ENCODE measurements around the gene LPXN.
A peak's percentile ranks its signal among the peaks of the same experiment; 100 is the strongest.
"Not testable (repeated sequence)": the region's sequence is repeated elsewhere in the genome, so short reads cannot be mapped to it uniquely, and the experiment has no call there.

LPXN gene

DNA sequence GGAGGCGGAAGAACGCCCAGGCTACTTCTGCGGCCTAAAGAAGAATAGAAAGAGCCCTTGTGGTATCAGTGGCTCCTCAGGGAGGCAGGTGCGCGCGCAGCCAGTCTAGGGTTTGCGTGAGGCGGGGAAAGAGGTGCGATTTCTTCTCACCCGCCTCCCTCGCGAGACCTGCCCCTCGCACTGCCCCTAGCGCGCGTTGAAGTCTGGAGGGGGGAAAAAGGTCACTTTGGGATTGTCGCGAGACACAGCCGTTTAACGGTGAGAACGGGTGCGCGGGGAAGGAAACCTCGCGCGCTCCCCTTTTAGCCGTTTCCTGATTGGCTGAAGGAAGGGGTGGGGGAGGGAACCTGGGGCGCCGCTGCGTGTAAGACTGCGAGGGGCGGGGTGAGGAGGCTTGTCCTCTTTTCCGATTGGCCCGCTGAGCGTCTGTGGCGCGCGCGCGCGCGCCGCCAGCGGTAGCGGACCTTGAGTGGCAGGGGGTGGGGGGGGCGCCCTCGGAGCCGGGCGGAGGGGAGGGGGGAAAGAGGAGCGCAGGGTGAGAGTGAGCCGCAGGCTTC, 3.1 kb upstream of the LPXN start, which contains the start of gene ZFP91:
TSS of gene ZFP91 (plus strand) at position 429 of the 557 bp plus-strand sequence. CDS start 219 bp downstream, outside the sequence.
- peak; percentile 98 to 99 (median 99) for DNase-seq

DNA sequence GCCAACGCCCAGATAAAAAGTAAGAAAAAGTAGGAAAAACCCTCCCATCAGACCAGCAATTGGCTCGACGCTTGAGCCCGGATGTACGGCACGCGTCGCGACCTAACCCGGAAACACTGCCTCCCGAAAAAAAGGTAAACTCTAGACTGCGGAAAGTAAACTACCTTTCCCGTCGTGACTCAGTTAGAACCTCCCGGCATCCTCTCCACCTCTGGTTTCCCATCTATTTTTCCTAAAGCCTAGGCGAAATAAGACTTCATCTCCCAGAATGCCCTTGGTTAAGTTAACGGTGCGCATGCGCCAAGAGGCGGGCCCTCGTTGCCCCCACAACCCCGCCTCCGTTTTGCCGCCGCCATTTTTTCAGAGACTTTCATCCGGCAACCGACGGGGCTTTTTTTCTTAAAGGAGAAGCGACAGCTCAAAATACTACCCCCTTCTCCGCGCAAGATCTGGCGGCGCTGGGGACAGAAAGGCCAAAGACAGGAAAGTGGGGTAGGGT, 2.5 kb upstream of the LPXN start:
- peak; percentile 96 to 99 (median 97) for DNase-seq

DNA sequence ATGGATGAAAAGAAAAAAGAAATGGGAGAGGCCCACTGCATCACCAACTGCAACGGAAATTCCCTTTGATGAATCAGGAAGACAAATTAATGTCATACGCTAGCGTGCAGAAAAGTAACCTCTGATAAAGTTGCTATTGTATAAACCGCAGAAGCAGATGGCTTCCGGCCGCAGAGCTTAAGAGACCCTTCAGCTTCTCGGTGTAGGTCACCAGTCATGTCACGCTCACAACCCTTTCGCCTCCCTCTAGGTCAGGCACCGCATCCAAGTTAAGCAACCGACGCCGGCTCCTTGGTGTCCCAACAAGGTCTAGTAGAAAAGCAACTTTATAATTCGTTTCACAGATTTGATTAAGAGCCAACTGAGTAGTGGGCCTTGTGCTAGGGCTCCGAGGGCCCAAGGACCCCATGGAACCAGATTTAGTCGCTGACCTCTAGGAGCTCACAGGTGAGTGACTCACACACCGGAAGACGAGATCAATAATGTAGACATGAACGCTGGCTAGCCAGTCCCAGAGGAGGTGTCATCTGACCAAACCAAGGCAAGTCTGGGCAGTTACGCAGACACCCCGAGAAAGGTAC, 2.0 kb upstream of the LPXN start:
- DNase-seq = peak; percentile 91 to 98 (median 95)

DNA sequence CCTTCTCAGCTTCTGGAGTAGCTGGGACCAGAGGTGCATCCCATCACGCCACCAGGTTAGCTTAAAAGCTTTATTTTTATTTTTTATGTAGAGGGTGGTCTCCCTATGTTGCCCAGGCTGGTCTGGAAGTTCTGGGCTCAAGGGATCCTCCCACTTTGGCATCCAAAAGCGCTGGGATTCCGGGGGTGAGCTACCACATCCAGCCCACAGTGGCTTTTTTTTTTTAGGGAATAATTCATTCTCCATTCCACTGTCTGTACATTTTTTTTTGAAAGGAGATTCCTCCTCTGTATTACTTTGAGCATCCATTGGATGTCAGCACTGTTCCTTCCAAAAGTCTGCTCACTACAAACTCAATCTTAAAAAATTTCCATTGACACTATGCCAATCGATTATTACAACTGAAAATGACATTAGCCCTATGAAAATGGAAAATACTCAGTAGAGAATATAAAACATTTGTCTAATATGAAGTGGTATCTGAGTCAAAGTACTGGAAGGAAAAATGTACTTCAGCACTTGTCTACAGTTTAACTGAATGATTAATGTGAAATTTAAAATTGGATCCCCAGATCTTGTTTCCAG, 1.3 kb upstream of the LPXN start:
- DNase-seq = peak; percentile 25 to 62 (median 53)

DNA sequence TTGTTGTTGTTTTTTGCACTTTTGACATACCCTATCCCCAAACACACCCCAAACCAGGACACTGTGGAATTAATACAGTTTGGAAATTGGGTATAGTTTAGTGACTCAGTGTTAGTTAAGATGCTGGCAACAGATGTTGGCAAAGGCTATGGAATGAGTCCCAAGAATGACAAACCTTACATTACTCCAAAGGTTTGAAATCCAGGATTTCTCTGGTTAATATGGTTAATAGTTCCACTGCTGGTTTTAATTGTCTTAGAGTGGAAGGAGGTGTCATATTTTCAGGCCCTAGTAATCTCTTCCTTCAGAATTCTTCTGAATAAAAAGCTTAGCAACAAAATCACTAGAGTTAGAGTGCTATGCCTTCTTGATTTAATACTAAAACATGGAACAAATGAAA, 775 bp downstream of the LPXN start:
- DNase-seq = peak; percentile 15 to 49 (median 44)

DNA sequence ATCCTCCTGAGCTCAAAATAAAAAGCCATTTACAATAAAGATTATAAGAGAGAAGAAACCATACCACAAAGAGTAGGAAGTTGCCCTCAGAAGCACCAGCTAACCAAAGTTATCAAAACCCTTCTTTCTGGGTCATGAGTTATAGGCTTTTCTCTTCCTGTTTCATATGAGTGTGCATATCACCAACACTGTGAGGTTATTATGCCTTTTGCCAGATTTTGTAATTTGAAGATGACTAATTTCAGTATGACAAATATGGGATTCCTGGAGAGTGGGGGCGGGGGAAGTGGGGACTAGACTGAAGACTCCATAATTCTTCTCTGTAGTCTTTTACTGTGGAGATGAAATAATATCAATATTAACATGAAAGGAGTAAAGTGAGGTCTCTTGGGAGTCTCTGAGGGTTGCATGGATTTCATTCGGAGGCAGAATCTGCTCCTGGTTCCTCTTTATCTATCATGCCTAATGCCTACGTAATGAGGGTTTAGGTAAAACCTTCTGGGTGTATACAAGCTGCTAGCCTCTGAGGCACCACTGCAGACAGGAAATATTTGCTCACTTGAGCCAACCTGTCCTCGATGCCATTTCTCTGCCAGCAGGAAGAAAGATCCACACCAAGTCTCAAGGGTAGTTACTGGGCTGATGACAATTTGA, 2.1 kb downstream of the LPXN start:
- peak; percentile 92 to 98 (median 96) for DNase-seq

DNA sequence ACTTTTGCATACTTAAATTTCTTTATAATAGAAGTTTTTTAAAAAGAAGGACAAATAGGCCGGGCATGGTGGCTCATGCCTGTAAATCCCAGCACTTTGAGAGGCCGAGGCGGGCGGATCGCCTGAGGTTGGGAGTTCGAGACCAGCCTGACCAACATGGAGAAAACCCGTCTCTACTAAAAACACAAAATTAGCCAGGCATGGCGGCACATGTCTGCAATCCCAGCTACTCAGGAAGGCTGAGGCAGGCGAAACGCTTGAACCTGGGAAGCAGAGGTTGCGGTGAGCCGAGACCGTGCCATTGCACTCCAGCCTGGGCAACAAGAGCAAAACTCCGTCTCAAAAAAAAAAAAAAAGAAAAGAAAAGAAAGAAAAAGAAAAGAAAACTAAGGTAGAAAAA, 2.8 kb downstream of the LPXN start:
- DNase-seq = not testable (repeated sequence)

DNA sequence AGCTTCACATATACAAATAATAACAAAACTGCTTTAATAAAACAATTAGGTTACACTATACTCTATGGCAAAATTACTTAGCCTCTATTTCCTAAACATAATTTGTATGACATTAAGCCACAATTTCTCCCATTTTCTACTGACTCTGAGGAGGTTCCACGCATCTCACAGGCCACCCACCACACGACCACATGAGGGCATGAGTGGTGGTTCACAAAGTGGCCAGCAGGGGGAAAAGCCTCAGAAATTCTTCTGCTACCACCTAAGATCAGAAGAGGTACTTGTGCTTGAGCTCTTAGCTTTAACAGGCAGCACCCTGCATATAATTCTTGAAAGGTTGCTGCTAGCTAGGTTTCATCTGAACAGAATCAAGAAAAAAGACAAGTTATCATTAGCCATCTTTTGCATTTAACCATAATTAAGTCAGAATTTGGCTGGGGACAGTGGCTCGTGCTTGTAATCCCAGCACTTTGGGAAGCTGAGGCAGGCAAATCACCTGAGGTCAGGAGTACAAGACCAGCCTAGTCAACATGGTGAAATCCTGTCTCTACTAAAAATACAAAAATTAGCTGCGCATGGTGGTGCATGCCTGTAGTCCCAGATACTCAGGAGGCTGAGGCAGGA, 7.7 kb downstream of the LPXN start:
- peak; percentile 79 to 82 (median 79) for DNase-seq

DNA sequence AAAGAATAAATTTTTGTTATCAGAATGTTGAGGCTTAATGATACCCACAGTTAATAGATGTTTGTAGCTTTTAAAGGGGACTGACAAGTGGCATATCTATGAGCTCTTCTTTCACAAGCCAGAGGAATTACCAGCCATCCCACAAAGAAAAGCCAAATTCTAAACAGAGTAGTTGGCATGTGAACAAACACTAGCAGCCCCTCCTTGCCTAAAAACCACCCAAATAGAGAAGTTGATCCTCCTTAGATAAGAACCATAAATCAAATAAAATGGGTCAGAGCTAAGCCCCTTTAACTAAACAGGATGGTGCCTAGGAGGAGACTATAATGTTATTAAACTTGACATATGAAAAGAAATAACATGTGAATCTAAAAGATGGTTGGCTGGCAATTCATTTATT, 11.4 kb downstream of the LPXN start:
- no peak for DNase-seq

DNA sequence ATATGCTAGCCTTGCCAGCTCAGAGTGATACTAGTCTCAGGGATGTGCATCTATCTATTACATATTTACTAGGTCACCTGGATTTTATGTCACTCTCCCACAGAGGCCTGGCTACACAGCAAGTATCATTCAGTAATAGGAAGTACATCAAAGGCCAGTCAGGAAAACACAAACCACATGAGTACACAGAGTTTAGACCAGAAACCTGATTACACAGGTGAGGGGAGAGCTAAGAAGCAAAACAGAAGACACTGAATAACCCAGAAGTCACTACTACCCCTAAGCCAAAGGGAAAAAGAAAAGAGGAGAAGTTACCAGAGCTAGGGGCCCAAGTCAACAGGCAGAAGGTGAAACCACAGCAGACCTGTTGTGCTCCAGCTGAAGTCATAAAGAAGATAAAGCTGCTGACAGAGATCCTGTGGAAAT, 13.3 kb downstream of the LPXN start:
- no peak for DNase-seq

DNA sequence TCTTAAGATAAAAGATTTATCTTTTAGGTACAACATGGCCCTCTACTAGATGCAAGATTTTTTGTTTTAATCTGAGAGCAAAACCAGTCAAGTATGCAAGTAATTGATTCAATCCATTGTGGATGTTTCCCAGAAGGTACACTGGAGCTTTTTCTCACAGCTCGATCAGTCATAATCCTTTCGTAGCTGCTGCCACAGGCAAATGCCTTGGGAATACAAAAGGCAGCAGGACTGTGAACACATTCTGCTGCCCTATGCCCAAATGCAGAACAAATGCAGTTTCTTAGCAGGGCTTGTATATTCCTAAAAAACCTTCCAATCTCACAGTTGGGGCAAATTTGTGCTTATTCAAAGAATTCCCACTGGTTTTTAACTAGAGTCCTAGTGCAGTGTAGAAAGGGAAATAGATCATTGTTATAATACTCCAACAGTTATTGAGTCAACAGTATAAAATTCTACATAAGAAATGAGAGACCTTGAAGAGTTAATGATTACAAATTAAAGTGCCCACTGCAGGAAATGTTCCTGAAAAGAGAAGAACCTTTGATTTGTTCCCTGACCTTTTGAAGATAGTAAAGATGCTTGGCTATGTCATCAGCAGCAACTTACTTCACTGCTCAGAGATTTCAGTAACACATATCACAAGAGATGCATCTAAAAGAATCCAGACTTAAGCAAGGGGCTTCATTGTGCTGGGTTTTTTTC, 14.1 kb downstream of the LPXN start:
- no peak for DNase-seq

DNA sequence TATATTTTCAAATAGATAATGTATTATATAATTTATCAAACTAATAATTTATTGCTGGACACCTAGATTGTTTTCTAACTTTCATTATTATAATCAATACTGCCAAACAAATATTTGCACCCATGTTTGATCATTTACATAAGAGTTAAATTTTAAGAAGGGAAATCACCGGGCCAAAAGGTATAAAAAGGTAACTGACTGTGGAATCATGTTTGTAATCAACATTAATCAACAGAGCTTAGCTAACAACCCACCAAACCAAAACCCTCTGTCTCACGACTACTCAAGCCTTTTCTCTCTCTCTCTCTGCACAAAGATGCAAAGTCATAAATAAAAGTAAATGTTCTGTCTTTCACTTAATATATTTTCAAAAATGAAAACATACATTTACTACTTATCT, 14.8 kb downstream of the LPXN start:
- no peak for DNase-seq

DNA sequence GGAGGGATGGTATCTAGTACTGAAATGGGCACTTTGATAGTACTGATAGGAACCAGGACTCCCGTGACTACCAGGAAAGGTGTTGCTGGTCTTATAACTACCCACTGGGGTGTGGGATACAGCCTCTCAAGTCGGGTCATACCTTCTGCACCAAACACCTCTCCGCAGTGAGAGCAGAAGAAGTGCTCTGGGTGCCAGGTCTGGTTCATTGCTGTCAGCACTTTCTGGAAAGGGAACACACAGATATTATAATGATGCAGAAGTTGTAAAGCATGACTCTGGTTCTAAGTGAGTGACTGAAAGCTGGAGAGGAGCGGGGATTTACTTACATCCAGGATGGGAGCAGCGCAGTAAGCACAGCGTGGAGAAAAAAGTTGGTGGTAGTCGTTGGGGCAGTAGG, 26.0 kb downstream of the LPXN start:
- no peak for DNase-seq

DNA sequence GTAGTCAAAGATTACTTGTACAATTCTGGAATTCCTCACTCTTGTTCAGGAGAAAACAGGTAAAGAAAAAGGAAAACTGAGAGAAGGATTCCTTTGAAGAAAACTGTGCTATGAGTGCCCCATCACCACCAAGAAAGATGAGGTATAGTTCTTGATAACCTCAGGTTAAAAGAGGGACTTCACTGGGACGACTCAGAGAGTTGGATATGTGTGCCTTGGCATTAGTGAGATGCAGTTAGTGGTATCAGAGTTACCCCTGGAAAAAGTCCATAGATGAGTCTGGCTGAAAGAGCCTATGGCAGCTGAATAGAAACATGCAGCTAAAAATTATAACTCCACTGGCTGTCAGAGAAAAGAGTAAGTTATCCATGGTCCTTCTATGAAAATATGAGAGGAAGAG, 28.8 kb downstream of the LPXN start:
- DNase-seq = no peak

DNA sequence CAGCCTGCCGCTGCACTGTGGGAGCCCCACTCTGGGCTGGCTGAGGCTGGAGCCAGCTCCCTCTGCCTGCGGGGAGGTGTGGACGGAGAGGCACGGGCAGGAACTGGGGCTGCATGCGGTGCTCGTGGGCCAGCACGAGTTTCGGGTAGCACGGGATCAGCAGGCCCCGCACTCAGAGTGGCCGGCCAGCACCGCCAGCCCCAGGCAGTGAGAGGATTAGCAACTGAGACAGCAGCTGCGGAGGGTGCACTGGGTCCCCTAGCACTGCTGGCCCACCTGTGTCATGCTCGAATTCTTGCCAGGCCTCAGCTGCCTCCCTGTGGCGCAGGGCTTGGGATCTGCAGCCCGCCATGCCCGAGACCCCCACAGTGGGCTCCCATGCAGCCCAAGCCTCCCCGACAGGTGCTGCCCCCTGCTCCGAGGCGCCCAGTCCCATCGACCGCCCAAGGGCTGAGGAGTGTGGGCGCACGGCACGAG, 43.8 kb downstream of the LPXN start:
- no peak for DNase-seq

DNA sequence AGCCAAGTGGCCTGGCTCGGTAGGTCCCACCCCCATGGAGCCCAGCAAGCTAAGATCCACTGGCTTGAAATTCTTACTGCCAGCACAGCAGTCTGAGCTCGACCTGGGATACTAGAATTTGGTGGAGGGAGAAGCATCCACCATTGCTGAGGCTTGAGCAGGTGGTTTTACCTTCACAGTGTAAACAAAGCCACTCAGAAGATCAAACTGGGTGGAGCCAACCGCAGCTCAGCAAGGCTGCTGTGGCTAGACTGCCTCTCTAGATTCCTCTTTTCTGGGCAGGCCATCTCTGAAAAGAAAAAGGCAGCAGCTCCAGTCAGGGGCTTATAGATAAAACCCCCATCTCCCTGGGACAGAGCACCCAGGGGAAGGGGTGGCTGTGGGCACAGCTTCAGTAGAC, 45.4 kb downstream of the LPXN start:
- DNase-seq = no peak

DNA sequence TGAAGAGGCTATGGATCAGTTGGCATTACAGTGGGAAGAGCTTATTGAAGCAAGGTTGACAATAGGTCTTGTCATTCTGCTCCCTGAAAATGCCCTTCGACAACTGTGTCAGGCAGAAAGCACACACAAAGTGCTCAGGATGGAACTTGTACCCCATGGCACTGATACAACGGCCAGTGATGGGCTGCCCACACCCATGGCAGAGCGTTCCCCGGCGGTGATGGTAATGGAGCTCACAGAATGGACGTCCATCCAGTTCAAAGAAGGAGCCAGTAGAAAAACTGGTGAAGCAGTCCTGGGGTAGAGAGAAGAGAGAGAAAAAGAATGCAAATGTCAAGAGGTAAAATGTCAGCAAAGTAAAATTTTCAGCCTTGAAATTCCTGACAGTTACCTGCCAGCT, 48.2 kb downstream of the LPXN start:
- no peak for DNase-seq

DNA sequence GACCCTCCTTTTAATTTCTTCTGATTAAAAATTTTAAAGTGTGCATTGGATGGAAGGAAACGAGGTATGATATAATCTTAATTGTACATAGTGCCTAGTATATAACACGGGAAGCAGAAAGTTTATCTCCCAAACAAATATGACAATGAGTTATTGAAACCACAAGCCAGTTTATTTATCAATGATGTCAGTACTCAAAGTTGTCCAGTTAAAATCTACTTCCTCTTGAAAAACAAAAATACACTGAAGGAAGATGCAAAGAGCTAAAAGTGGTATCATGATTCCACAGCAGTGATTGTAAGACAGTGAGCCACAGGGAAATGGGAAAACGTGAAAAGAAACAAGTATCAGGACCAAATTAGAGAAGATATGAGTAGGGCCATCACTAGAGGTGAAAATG, 48.9 kb downstream of the LPXN start:
- peak; percentile 2 to 51 (median 28) for DNase-seq

DNA sequence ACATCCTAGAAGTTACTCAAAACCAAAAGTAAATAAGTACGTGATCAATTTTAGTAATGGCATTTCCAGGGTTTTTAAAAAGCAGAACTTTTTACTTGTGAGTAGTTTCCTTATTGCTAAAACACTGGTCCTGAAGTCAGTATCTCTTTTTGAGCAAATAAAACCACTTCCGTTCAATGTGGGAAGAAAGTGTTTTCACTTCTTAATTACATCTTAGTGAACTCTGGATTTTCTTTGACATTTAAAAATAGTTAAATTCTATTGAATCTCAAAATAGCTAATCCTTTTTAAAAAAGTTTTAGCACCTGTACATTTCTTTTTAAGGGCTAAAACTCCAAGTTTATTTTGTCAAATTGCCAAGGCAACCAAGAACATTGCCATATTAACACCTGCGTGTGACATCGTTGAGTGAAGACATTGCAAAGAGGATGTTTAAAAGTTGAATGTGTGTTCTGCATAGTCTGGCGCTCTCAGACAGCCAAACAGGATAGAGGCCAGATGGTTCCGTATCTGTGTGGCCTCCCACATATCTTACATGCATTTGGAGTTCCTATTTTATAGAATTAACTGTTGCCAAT, 50.5 kb downstream of the LPXN start:
- DNase-seq = peak; percentile 56 to 92 (median 86)

DNA sequence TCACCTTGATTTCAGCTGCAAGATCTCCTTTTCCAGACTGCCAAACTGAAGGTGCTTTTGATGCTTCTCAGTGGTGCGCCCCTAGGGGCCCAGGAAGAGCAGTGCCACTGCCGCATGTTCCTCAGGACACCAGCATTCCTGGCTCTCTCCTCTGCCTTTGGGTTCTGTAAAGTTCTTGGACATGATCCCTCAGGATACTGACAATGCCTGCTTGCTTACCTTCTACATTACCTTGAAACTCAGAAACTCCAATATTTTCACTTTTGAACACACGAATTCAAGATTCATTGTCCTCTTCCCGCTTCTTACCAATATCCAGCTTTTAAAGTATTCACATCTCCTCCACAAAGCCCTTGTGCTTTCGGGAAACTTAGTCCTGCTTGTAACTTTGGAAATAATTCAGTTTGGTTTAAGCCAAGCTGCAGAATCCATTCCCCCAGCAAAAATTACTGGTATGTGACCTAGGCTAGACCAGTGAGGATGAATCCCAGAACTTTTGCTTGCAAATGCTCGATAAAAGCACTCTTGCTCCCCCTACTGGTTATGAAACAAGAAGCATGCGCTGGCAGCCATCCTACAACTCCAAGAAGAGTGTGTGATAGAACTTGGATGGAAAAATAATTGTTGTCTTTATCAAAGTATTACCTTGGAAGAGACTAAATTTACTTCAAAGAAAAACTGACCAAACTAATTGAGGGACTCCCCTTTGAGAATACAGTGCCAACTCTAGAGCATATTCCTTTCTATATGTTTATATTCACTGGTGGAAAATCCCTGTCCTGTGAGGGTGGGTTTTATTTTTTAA, 51.2 kb downstream of the LPXN start:
- peak; percentile 77 to 85 (median 82) for DNase-seq

DNA sequence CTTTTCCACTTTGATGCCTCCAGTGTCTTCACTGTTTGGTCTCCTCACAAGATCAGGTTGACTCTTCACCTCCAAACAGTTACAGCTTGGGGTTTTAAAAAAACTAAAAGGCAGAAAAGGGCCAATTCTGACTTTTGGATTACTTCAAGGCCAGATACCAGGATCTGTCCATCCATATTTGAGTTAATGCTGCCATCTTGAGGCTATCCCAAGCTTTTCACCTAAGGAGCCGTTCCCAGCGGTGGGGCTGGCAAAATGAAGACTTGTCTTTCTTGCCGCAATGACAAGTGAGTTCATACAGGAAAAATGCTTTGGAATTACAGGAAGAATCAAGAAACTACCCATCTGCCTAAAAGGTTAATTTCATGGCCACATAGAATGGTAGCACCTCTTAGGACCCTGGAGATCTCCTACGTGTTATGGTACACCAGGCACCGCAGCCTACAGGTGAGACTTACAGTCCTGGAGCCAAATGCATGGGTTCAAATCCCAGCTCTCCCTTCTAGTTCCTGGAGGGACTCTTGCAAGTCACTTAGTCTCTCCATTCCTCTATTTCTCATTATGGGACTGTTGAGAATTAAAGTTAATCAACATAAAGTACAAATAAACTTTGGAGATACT, 61.8 kb downstream of the LPXN start:
- peak; percentile 29 to 44 (median 35) for DNase-seq
